GM11168 (cell line): Measurements from ENCODE around the gene GABRR1.
"Not testable (repeated sequence)": the region's sequence is repeated elsewhere in the genome, so short reads cannot be mapped to it uniquely, and the experiment has no call there.

Source experiments
- in situ Hi-C: fragments of 300-500 bp; cut with MboI; formaldehyde crosslinking; loops from one replicate; pipeline ENCODE4 v1.12.0; 2022; ENCODE audit warnings: low sequenced_read_pairs; ENCODE audit not compliant: unreplicated experiment

Gene GABRR1

DNA sequence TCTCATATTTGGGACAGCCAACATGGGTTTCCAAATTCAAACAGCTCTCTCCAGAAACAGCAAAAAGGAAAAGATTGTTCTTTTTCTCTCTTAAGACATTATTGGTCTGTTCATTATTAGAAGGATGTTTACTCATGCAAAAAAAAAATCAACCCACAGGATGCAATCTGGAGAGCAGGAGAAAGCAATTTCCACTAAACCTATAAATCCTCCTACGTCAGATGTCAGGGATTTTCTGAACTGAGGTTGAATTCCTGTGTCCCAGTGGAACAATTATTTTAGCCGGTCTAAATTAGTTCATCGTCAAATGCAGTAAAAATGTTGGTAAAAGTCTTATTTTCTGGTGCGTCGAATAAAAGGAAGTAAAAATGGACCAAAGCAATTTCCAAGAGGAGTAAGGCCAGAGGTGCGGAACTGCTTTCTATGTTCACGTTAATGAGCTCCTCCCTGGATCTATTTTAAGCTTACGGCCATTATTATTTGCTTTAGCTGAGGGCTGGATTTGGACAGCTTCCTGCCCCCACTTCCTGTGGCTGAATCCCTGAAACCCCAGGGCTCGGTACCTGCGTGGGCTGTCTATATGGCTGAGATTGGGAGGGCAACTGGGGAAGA lies at the start of gene GABRR1:
Gene GABRR1, minus strand, starts transcription at position 60 of the 612 bp plus-strand sequence. Its CDS starts 36 bp downstream, at position 24.
- in situ Hi-C loops: no loop called here

DNA sequence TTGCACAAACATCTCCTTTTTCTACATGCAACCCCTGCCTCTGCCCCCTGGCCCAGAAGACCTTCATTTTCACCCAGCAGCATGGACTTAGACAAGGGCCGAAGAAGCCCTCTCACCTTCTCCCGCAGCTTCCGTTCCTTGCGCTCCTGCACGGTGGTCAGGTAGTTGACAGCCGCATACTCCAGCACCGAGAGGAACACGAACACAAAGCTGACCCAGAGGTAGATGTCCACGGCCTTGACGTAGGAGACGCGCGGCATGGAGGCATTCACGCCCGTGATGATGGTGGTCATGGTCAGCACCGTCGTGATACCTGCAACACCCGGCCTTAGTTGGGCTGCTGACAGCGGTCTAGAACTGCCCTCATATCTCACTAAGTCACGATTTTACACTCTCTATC lies 47.1 kb upstream of the GABRR1 start:
- in situ Hi-C loops: no loop called here

DNA sequence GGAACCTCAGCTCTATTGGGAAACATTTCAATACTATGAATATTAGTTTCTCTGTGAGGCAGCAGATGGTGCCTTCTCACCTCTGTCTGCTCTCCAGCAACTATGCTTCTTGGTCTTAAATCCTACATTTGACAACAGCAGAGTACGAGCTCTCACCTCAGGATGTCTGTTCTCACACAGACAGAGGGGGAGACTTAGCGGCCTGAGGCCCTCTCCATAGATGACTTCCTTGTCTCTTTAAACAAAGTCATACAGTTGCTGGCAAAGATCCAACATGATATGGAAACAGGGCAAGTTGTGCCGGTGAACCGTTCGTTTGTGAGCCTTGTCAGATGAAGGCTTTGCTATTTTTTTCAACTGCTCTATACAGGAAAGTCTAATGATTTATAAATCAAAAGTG lies 43.7 kb upstream of the GABRR1 start:
- in situ Hi-C loops: no loop called here

DNA sequence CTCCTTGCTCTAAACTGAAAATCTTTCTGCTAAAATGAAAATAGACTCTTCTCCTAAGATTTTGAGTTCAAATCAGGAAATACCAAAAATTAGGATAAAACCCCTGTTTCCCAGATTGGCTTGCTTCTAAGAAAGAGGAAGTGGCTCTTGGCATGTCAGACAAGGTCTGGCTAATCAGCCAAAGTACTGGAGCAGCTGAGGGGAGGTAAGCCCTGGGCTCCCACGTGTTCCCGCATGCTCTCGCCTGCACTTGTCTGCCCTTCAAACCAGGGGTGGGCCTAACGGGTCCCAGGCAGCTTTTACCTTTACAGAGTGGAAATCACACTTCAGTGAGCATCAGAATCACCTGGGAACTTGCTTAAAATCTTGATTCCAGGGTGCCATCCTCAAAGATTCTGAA lies 43.2 kb upstream of the GABRR1 start:
- in situ Hi-C loops: no loop called here

DNA sequence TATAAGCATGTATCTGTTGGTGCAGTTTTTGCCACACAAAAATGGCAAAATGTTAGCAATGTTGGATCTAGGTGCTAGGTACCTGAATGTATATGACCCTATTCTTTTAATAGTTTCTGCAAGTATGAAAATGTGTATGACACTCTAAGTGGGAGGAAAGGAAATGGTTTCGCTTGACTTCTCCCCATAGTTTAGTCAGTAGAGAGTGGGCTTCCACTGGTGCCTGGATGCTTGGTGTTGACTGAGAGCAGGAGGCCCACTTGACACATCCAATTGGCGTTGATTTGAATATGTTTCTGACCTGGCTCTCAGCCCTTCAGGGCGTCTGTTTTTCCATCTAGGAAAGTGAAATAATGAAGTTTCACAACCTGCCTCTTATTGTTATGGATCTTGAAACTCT lies 41.8 kb upstream of the GABRR1 start:
- in situ Hi-C loops: no loop called here

DNA sequence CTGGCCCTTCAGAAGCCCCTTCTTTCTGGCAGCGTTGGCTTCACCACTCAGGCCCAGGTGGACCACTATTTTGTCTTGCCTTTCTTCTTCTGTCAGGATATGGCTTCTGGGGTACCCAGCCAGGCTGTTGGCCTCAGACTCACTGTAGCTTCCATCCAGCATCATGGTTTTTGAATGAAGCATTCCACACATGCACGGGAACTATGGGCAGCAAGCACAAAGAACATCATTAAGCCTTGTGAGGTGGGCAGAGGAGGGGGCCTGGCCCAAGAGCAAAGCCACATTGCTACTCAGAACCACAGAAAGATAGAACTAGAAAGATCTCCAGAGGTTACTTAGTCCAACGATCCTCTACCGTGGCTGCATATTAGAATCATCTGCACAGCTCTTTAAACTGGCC lies 40.6 kb upstream of the GABRR1 start:
- in situ Hi-C loops: no loop called here

DNA sequence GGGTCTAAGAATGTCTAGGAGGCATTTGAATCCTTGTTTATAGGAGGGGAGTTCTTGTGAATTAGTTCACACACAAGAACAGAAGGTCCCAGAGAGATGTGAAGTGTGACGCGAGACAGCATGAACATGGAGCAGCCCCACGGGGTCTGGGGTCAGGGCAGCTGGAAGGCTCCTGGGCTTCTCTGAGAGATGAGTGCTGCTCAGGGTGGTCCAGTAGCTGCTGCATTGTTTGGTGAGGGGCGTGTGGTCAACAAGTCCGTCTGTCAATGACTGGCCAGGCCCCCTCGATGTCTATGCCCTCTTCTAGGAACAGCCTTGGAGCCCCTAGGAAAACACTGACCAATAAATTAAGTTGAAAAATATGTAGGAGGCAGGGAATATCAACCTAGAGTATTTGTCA lies 40.2 kb upstream of the GABRR1 start:
- in situ Hi-C loops: no loop called here

DNA sequence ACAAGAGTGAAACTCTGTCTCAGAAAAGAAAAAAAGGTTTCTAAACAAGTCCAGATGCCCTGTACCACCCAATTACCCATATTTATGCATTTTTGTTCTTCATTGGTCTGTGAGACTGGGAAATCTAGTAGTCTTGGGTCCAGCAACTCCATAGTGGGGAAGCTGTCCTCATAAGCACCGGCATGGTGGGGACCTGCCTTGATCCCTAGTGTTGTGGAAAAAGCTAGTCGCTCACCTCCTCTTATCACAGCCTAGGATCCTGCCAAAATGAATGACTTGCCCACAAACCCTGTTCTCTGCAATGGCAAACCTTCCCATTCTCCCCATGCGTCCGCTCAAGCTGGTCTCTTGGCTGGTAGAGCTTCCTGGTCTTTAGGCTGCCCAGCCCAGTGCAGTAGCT lies 38.3 kb upstream of the GABRR1 start:
- in situ Hi-C loops: no loop called here

DNA sequence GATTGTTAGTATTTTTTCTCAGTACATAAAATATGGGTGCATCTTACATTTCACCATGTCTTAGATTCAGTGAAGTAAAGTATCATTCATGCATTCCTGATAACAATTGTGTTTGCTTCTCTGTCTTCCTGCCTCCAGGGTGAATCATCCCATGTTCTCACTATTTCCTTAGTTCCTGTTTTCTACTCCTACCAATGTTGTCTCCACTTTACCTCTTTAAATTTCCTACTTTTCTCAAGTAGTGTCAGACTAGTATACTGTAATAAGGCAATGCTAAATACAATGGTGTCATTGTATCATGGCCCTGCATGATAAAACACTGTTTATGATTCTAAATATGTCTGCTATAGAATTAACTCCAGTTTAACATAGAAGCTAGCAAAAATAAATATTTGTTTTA lies 37.4 kb upstream of the GABRR1 start:
- in situ Hi-C loops: no loop called here

DNA sequence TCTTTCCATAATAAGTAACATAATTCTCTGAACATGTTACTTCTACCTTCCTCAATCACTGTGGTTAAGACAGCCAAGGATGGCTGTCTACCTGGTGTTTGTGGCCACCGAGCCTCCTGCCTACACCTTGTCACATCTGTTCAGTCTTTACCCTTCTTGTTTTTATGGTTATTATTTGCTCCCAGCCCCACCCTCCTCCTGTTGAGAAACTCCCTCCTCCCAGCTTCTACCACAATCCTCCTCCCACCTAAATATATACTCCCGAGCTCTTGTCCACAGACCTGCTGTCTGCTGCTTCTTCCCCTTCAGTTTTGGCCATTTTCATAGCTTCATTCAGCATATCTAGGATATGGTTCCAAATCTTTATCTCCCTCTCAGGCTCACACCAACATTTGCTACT lies 35.7 kb upstream of the GABRR1 start:
- in situ Hi-C loops: no loop called here

DNA sequence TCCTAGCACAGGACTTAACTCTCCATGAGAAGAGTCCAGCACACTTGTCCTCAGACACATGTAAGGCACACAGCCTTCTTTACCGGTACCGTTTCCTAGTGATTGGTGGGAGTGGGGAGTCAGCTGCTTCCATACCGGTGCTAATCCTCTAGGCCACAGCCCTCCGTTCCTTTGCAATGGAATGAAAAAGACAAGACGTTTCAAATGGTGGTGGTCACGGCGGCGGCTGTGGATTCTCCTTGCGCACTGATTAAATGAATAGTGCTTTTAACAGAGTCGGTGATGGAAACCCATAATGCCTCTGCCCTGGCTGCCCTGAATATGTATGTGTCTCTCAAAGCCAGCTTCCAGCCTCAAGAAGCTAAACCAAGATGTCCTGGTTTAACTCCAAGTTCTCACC lies 34.8 kb upstream of the GABRR1 start:
- in situ Hi-C loops: no loop called here

DNA sequence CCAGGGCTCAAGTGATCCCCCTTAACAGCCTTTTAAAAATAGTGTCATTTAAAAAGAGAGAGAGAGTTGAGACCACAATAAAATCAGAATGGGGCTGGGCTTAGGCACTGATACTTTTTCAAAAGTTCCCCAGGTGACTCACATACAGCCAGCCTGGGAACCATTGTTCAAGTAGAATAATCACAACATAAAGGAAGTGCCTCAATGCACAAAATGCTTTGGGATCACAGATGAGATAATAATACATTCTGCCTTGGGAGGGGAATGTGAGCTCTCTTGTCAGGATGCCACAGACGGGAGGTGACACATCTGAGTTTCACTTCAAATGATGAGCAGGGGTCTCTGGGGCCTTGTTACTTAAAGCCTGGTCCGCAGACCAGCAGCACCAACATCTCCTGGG lies 34.0 kb upstream of the GABRR1 start:
- in situ Hi-C loops: no loop called here

DNA sequence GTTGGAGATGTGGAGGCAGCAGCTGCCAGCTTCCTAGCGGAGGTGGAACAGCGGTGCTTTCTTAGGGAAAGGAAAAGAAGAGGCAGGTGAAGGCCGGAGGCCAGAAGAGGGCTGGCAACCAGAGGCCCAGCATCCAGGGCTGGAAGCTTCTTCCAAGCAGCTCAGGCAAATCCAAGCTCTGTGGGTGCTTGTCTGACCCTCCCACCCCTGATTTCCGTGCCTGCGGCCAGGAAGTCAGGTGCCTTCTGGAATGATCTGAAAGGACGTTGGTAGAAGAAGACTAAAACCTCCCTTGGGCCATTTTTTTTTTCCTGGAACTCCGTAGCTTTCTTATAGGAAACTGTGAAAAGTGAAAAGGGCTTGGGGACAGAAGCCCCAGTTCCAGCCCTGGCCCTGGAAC lies 33.1 kb upstream of the GABRR1 start:
- in situ Hi-C loops: no loop called here

DNA sequence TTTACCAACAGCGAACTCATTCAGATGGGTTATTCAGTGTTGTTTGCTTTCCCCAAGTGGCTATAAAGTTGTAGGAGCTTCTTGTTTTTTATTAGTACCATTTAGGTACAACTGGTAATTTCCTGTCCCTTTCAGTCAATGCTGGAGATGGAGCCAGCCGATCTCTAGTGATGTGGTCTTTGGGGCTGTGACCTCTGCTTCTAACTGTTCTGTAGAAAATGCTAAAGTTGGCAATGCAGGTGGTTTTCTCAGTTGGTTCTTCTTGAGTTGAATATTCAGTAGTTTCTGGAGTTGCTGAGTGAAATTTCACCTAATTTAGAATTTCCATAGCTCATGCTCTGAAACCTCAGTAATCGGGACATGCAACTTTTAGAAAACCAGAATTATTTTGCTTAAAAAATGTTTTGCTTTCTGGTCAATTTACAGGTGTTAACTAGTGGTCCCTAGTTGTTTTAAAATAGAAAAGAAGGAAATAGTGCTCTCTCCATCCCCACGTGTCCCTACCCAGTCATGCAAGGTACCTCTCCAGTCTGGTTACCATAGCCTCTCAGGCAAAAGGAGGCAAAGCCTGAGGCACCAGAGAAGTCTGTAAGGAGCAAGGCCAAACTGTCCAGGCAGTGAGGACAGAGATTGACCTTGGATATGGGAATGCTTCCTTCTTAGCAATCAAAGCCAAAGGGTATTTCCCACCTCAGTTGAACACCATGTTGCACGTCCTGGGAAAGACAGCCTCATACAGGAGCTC lies 27.3 kb upstream of the GABRR1 start:
- in situ Hi-C loops: no loop called here

DNA sequence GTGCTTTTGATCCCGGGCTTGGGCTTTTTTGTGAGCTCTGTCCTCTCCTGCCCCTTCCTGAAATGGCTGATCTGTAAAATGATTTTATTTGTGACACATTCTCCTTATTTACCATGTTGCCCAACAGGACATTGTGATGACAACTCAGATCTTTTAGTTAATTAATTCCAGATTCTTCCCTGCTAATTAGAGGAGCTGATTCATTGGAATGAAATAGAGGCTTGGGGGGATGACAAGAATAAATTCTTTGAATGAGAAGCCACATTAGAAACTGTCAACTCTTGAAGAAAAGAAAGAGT lies 26.1 kb upstream of the GABRR1 start:
- in situ Hi-C loops: no loop called here

DNA sequence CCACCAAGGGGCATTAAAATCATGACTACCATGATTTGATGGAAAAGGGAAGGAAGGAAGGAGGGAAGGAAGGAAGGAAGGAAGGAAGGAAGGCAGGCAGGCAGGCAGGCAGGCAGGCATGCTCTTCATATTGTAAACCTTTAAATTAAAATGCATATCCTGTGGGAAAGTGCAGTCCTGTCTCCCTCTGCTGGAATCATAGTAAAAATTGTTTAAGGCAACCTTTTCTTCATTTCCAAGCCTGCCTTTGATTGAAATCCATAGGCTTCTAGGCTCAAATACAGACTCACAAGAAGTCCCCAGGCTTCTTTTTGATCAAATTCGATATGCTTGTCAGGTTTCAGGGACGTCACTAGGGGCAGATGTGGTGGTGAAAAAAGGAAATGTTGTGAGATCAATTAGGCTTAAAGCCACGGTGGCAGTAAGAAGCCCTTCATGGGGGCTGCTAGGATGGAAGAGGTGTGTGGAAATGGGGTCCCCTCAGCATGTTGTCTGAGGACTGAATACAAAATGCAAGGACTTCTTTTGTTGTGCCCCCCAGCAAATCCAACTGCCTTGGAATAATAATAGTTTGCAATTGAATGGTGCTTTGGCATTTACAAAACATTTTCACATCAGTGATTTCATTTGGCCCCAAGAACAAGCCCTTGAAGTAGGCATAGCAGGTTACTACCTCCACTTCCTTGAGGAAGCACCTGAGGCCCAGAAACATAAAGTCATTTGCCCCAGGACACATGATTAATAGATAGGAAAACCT lies 25.6 kb upstream of the GABRR1 start:
- in situ Hi-C loops: no loop called here

DNA sequence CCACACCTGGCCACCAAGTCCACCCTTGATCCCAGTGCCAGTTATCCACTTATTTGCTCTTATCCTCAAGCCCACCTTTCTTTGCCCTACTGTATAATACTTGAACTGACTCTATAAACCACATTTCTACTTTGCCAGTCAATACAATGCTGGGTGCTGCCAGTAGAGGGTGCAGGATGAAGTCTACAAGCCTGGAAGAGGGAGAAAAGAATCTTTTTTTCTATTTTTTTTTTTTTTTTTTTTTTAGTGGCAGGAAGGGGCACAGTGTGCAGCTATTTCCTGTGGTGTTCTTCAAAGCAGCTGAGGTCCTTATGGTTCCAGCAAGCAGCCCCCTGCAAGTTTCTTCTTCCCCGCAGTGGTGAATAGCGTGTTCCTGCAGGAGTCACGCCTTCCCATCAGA lies 22.2 kb upstream of the GABRR1 start:
- in situ Hi-C loops: no loop called here

DNA sequence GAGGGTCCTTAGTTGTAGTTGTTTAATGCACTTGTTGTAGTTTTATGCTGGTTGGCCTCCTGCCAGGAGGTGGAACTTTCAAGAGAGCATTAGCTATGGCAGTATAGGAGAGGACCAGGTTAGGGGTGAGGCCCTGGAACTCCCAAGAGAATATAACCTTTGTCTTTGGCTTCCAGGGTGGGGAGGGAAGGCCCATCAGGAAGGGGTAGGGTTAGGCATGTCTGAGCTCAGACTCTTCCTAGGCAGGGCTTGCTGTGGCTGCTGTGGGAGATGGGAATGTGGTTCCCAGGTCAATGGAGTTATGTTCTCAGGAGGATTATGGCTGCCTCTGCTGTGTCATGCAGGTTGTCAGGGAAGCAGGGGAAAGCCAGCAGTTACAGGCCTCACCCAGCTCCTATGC lies 20.0 kb upstream of the GABRR1 start:
- in situ Hi-C loops: no loop called here

DNA sequence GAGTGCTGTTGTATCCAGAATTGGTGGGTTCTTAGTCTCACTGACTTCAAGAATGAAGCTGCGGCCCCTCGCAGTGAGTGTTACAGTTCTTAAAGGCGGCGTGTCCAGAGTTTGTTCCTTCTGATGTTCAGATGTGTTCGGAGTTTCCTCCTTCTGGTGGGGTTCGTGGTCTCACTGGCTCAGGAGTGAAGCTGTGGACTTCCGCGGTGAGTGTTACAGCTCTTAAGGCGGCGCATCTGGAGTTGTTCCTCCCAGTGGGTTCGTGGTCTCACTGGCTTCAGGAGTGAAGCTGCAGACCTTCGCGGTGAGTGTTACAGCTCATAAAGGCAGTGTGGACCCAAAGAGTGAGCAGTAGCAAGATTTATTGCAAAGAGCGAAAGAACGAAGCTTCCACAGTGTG lies 16.4 kb upstream of the GABRR1 start:
- in situ Hi-C loops: not testable (repeated sequence)

DNA sequence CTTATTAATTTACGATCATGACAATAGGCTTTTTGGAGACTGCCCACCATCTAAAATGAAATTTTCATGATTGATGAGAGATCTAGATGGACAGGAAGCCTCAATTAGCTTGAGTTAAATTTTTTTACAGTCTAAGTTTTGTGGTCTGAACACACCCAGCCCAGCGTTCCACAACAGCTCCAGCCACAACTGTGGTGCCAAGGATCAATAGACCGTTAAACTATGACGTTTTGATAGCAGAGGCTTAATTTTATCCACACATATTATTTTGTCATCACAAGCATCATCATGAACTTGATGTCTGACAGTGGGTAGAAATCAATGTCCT lies 5.5 kb upstream of the GABRR1 start:
- in situ Hi-C loops: no loop called here

DNA sequence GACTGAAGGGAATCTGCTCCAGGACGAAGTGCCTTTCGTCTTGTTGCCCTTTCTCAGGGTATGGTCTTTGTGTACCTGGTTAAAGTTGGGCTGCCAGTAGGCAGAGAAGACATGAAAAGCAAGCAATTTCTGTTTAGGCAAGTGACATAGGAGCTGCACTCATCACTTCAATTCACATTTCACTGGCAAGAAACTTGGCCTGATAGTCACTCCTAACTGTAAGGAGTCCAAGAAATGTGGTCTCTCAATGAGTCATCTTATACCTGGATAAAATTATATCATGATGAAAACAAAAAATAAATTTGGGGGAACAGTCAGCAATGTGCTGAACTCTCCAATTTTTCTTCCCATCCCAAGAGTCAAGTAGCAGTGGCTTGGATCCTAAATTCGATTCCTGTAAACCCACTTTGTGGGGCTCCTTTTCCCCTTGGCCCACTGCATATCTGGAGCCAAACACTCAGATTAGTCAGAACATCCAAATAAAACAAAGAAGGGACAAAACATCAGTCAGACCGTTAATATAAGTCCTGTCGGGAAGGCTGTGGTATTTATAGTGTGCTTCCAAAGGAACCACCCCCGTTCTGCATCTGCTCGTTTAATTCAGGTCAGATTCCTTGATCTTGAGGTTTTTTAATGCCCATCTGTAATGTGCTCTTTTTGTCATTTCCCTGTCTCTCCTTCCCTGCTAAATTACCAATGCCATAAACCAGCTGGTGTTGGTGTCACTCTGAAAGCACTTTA lies 5.0 kb upstream of the GABRR1 start:
- in situ Hi-C loops: no loop called here
